Lung (tissue), 12 donors: ENCODE results near the gene ATP10A. TPM values are rescaled to one million over a fixed set of nuclear protein-coding genes. Genes with fewer than 3 reads are reported as not detected.

Source experiments
- ATAC-seq: fragments of 200-7000 bp; cut with Tn5 transposase; one replicate; pipeline ENCODE4 v1.9.1; 2020; ENCODE audit warnings: moderate number of reproducible peaks; ENCODE audit not compliant: insufficient read depth, low FRiP score
- DNase-seq, 3 donors: peaks; one replicate each; pipeline ENCODE4 v3.0.0-alpha.2; 2013 to 2017
- H3K27ac ChIP-seq, 2 donors: one replicate each; pipeline ENCODE4 v1.5.1; 2013; ENCODE audit warnings: mild to moderate bottlenecking in 2 of 2, moderate library complexity in 2 of 2, control low read depth in 1 of 2, inconsistent platforms in 1 of 2, low read depth in 1 of 2, low read length in 1 of 2
- H3K27me3 ChIP-seq, 3 donors: one replicate each; pipeline ENCODE4 v1.5.1; 2013; ENCODE audit warnings: low read length in 2 of 3; ENCODE audit not compliant: control insufficient read depth in 3 of 3, insufficient read depth in 3 of 3
- H3K36me3 ChIP-seq, 4 donors: one replicate each; pipeline ENCODE4 v1.5.1; 2013; ENCODE audit warnings: low read length in 4 of 4, mild to moderate bottlenecking in 1 of 4, moderate library complexity in 1 of 4; ENCODE audit not compliant: control insufficient read depth in 4 of 4, insufficient read depth in 4 of 4
- H3K4me1 ChIP-seq, 5 donors: one replicate each; pipeline ENCODE4 v1.5.1; 2013; ENCODE audit warnings: low read length in 5 of 5, mild to moderate bottlenecking in 2 of 5, moderate library complexity in 1 of 5; ENCODE audit not compliant: control insufficient read depth in 5 of 5, insufficient read depth in 5 of 5
- H3K4me3 ChIP-seq: one replicate; pipeline ENCODE4 v1.5.1; 2013; ENCODE audit warnings: mild to moderate bottlenecking, control low read depth, moderate library complexity
- H3K9ac ChIP-seq, 2 donors: one replicate each; pipeline ENCODE4 v1.5.1; 2013; ENCODE audit warnings: low read length in 2 of 2, control low read depth in 1 of 2; ENCODE audit not compliant: insufficient read depth in 1 of 2
- H3K9me3 ChIP-seq, 4 donors: one replicate each; pipeline ENCODE4 v1.5.1; 2013; ENCODE audit warnings: low read length in 3 of 4, mild to moderate bottlenecking in 1 of 4, moderate library complexity in 1 of 4; ENCODE audit not compliant: control insufficient read depth in 4 of 4, insufficient read depth in 3 of 4
- WGBS, 2 donors: extraction: QIAGEN DNeasy Blood & Tissue Kit; methylation state at CpG; one replicate each; pipeline ENCODE4 v1.1.7; 2013; 5-methylcytosine and 5-hydroxymethylcytosine counted together
- polyA plus RNA-seq, 2 donors: library from polyadenylated mRNA; stranded (reverse); fragments of 200-250 nt; gene quantifications; one replicate each; pipeline ENCODE4 v1.2.1, GENCODE V29; 2013
- total RNA-seq, 2 donors: library from RNA; depleted of rRNA in 1 of 2; stranded (reverse); fragments of >200 nt in 1 of 2; gene quantifications; one replicate each; pipeline ENCODE4 v1.2.1, GENCODE V29; 2014 to 2021
- TF ChIP-seq, protein P1 (sequence below): IDR thresholded peaks from 2 replicates; pipeline ENCODE4 v1.5.1; 2012; ENCODE audit warnings: mild to moderate bottlenecking; ENCODE audit errors: control extremely low read depth, extremely low read depth
- donor health status: control.
- donor health status: control.
- donor health status: Bipolar disorder and iron deficiency.
- donor health status: healthy.
- donor health status: DM: yes; HTN: yes; CAD: no.

The ATP10A gene
- total and polyA plus RNA-seq, 4 donors, result 4.5 to 33.7 (median 6.2) TPM

DNA sequence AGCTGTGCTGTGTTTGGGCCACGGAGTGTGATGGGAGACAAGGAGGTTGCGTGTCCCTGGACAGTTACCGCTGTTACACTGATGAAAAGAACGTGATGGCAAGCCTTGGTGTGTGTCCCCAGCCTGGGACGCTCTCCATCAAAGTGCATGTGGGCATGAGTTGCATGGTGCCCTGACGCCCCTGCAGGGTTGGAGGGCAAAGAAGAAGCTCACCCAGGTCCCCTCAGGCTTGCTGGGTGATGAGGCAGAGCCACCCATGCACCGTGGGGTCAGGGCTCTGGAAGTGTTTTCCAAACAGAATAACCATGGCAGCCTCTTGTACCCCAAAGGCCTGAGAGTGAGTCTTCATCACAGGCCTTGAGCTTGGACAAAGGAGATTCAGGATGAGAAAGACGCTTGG lies 189.2 kb downstream of the ATP10A start:
- H3K4me1 ChIP-seq, result peaks cover 0 to 16% (median 4%) of the 10 kb centered on the region in 5 donors
- TF ChIP-seq, protein P1, sequence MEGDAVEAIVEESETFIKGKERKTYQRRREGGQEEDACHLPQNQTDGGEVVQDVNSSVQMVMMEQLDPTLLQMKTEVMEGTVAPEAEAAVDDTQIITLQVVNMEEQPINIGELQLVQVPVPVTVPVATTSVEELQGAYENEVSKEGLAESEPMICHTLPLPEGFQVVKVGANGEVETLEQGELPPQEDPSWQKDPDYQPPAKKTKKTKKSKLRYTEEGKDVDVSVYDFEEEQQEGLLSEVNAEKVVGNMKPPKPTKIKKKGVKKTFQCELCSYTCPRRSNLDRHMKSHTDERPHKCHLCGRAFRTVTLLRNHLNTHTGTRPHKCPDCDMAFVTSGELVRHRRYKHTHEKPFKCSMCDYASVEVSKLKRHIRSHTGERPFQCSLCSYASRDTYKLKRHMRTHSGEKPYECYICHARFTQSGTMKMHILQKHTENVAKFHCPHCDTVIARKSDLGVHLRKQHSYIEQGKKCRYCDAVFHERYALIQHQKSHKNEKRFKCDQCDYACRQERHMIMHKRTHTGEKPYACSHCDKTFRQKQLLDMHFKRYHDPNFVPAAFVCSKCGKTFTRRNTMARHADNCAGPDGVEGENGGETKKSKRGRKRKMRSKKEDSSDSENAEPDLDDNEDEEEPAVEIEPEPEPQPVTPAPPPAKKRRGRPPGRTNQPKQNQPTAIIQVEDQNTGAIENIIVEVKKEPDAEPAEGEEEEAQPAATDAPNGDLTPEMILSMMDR, result no peak
- no peak overlapping the region for H3K27ac ChIP-seq
- H3K27me3 ChIP-seq, result no peaks in the 10 kb centered on the region
- 90 to 91% methylated on average over 8 of the region's 8 CpGs for WGBS, 2 donors
- H3K9me3 ChIP-seq, result no peaks in the 10 kb centered on the region
- peaks cover 0 to 11% (median 0%) of the 10 kb centered on the region in 4 donors for H3K36me3 ChIP-seq
- ATAC-seq (no peak), DNase-seq (no peak)
- H3K4me3 ChIP-seq, result no peak overlapping the region
- no peak overlapping the region for H3K9ac ChIP-seq

DNA sequence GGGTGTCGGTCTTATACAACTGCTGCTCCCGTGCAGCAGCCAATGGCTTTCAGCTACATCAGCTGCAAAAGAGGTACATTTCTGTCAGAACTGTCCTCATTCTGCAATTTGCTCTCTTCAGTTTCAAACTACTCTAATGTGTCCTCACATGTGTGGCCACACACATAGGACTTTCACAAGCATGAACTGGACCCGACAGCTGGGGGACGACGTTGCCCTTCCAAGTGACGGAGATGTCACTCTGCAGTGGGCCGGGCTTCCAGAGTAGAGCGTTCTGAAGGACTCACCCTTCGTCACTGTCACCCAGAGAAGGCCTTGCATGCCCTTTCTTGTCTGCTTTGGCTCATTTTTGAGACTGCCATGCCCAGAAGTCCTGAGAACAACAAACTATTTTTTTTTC lies 189.8 kb downstream of the ATP10A start:
- H3K4me1 ChIP-seq, result peaks cover 0 to 16% (median 4%) of the 10 kb centered on the region in 5 donors
- 79% methylated on average over 9 of the region's 9 CpGs for WGBS, 2 donors
- DNase-seq, result no peak
- no peak overlapping the region for H3K9ac ChIP-seq
- no peak overlapping the region for H3K27ac ChIP-seq
- H3K4me3 ChIP-seq, result no peak overlapping the region
- TF ChIP-seq, protein P1, result no peak
- no peak for ATAC-seq
- peaks cover 0 to 8% (median 0%) of the 10 kb centered on the region in 4 donors for H3K36me3 ChIP-seq
- no peaks in the 10 kb centered on the region for H3K27me3 ChIP-seq
- peaks cover 0 to 2% (median 0%) of the 10 kb centered on the region in 4 donors for H3K9me3 ChIP-seq

DNA sequence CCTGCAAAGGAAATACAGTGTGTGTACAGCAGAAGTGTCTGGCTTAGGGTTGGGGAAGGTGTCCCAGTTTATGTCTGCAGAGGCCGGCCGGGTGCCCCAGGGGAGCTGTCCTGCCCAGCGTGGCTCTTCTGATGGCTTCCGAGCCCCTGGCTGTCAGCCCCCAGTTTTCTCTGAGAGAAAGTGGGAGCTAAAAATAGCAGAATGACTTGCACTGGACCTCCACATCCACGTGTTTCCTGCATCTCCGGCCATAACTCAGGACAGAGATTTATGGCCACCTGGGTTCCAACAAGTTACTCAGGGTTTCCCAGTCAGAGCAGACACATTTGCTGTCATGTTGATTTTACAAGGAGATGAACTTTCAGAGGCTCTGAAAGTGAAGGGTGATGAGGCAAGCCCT lies 192.0 kb downstream of the ATP10A start:
- peaks cover 0 to 16% (median 4%) of the 10 kb centered on the region in 5 donors for H3K4me1 ChIP-seq
- ATAC-seq, result no peak
- 4 to 27% methylated on average over 6 of the region's 6 CpGs for WGBS, 2 donors
- H3K4me3 ChIP-seq, result no peak overlapping the region
- TF ChIP-seq, protein P1, result no peak
- no peaks in the 10 kb centered on the region for H3K27me3 ChIP-seq
- peak overlapping the region in 1 of 2 donors; percentile 12 for H3K27ac ChIP-seq
- H3K9ac ChIP-seq, result no peak overlapping the region
- no peaks in the 10 kb centered on the region for H3K36me3 ChIP-seq
- DNase-seq, result no peak
- H3K9me3 ChIP-seq, result peaks cover 0 to 2% (median 0%) of the 10 kb centered on the region in 4 donors

DNA sequence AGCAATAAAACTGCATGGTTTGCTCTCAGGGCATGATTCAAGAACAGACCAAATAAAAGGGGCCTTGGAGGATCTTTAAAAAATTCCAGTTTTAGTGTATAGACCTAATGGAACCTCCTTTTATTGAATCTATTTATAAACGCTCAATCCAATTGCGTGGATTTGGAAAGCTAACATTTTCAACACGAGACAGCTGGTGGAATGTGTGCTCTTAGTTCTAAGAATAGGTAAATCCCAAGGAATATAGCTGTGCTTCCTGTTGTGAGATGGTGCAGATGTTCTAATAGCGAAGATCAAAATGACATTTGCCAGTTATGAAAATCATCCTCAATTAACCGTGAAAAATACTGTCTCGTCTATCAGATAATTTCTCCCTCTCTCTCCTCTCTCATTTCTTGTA lies 192.5 kb downstream of the ATP10A start:
- Histone ChIP-seq H3K4me3 (no peak overlapping the region), H3K27me3 (no peaks in the 10 kb centered on the region), H3K36me3 (no peaks in the 10 kb centered on the region), H3K9me3 (peaks cover 0 to 2% (median 0%) of the 10 kb centered on the region in 4 donors), H3K9ac (no peak overlapping the region), H3K27ac (peak overlapping the region in 1 of 2 donors; percentile 12), H3K4me1 (peaks cover 0 to 16% (median 4%) of the 10 kb centered on the region in 5 donors)
- ATAC-seq, result no peak
- no peak for DNase-seq
- WGBS, 2 donors, result 18 to 33% methylated on average over 6 of the region's 6 CpGs
- TF ChIP-seq, protein P1, result no peak
